HCT116 (cell line): ENCODE data around the gene TOR1AIP1. TPM values are rescaled to one million over a fixed set of nuclear protein-coding genes. Genes with fewer than 3 reads are reported as not detected.
"Not testable (repeated sequence)": the region's sequence is repeated elsewhere in the genome, so short reads cannot be mapped to it uniquely, and the experiment has no call there.

Experiments used
- ATAC-seq: fragments of 200-7000 bp; cut with Tn5 transposase; 2 replicates; pipeline ENCODE4 v1.9.1; 2020; ENCODE audit warnings: mild to moderate bottlenecking, moderate library complexity
- BruUV-seq: library from RNA; stranded (reverse); fragments of 400-500 nt; replicated peaks from 2 replicates; lab custom pipeline; 2021; lab: Mats Ljungman, UMichigan
- CTCF ChIA-PET: fragments of 300-600 bp; sonication (Branson Sonifier 250); formaldehyde crosslinking; loops from one replicate; lab custom pipeline; 2021; ENCODE audit warnings: antibody characterized with exemption; lab: Charles Lee
- POLR2A ChIA-PET: fragments of 300-600, 350-600 bp; sonication (Branson Sonifier 250); formaldehyde crosslinking; loops from one replicate; lab custom pipeline; 2021; ENCODE audit warnings: antibody characterized with exemption; lab: Charles Lee
- RAD21 ChIA-PET, 2 experiments: fragments of 300-600 bp; sonication (Branson Sonifier 250); formaldehyde crosslinking; loops; one replicate each; lab custom pipeline; 2023; ENCODE audit warnings: low total read pairs in 2 of 2; ENCODE audit not compliant: uncharacterized antibody in 2 of 2, unreplicated experiment in 2 of 2, low non-redundant PET in 1 of 2; lab: Charles Lee
- DNase-seq: peaks from one replicate; pipeline ENCODE4 v3.0.0-alpha.2; 2010; ENCODE audit warnings: low read depth, low spot score
- H2AFZ ChIP-seq: fragments of 200-600 bp; shearing (Covaris generic), sonication (generic); 2 replicates; pipeline ENCODE4 v1.6.1; 2017; ENCODE audit warnings: low read depth, mixed run types, mixed read lengths, antibody characterized with exemption, low read length; ENCODE audit not compliant: poor library complexity, severe bottlenecking
- H3K27ac ChIP-seq: 2 replicates; pipeline ENCODE4 v1.5.1; 2012; ENCODE audit warnings: low read depth, low read length
- H3K27me3 ChIP-seq: fragments of 200-600 bp; sonication (generic); 2 replicates; pipeline ENCODE4 v1.6.1; 2016; ENCODE audit warnings: mixed run types, low read length, mixed read lengths; ENCODE audit not compliant: insufficient read depth
- H3K36me3 ChIP-seq, 2 experiments: fragments of 200-500 bp in 1 of 2; fragments of 200-600 bp in 1 of 2; sonication (Bioruptor generic) in 1 of 2; sonication (generic) in 1 of 2; 2 replicates each; pipeline versions ENCODE4 v1.5.1 to v1.6.1; 2014 to 2016; ENCODE audit warnings: low read length in 2 of 2, inconsistent platforms in 1 of 2, mixed read lengths in 1 of 2, mixed run types in 1 of 2; ENCODE audit not compliant: insufficient read depth in 2 of 2, control insufficient read depth in 1 of 2
- H3K4me1 ChIP-seq, 2 experiments: fragments of 200-600 bp in 1 of 2; sonication (generic) in 1 of 2; 2 replicates each; pipeline versions ENCODE4 v1.5.1 to v1.6.1; 2012 to 2017; ENCODE audit warnings: low read length in 2 of 2, inconsistent platforms in 1 of 2, mild to moderate bottlenecking in 1 of 2, mixed read lengths in 1 of 2, mixed run types in 1 of 2, moderate library complexity in 1 of 2; ENCODE audit not compliant: insufficient read depth in 2 of 2, control insufficient read depth in 1 of 2
- H3K4me2 ChIP-seq: fragments of 200-600 bp; sonication (generic); 2 replicates; pipeline ENCODE4 v1.6.1; 2017; ENCODE audit warnings: mixed run types, low read length, mixed read lengths
- H3K4me3 ChIP-seq, 2 experiments: fragments of 200-600 bp in 1 of 2; sonication (generic) in 1 of 2; replicated peaks in 1 of 2; 2 replicates each; pipeline ENCODE4 v1.5.1; 2011 to 2016; ENCODE audit warnings: low read length in 2 of 2, control low read depth in 1 of 2, low read depth in 1 of 2, mild to moderate bottlenecking in 1 of 2, mixed read lengths in 1 of 2, mixed run types in 1 of 2
- H3K79me2 ChIP-seq: fragments of 200-600 bp; sonication (generic); 2 replicates; pipeline ENCODE4 v1.6.1; 2017; ENCODE audit warnings: mild to moderate bottlenecking, mixed run types, low read length, moderate library complexity, mixed read lengths; ENCODE audit not compliant: insufficient read depth
- H3K9ac ChIP-seq: fragments of 200-600 bp; sonication (generic); 2 replicates; pipeline ENCODE4 v1.6.1; 2016; ENCODE audit warnings: low read length, mixed read lengths
- H3K9me2 ChIP-seq: fragments of 200-600 bp; sonication (generic), shearing (Covaris generic); 2 replicates; pipeline ENCODE4 v1.6.1; 2017; ENCODE audit warnings: mixed run types, mild to moderate bottlenecking, moderate library complexity; ENCODE audit not compliant: insufficient read depth
- H3K9me3 ChIP-seq, 2 experiments: fragments of 200-500 bp in 1 of 2; fragments of 200-600 bp in 1 of 2; sonication (Bioruptor generic) in 1 of 2; sonication (generic) in 1 of 2; 2 replicates each; pipeline ENCODE4 v1.6.1; 2014 to 2017; ENCODE audit warnings: low read length in 2 of 2, mixed read lengths in 2 of 2, inconsistent platforms in 1 of 2, low read depth in 1 of 2, mild to moderate bottlenecking in 1 of 2, mixed run types in 1 of 2, moderate library complexity in 1 of 2; ENCODE audit not compliant: control insufficient read depth in 1 of 2, insufficient read depth in 1 of 2
- H4K20me1 ChIP-seq: fragments of 200-600 bp; sonication (generic), shearing (Covaris generic); 2 replicates; pipeline ENCODE4 v1.6.1; 2017; ENCODE audit warnings: mixed run types, mild to moderate bottlenecking, moderate library complexity; ENCODE audit not compliant: insufficient read depth
- EZH2 ChIP-seq: fragments of 200-600 bp; sonication (generic); IDR thresholded peaks from 2 replicates; pipeline ENCODE4 v1.6.1; 2017; ENCODE audit warnings: antibody characterized with exemption, mixed run types
- JUND ChIP-seq: IDR thresholded peaks from 2 replicates; pipeline ENCODE4 v1.6.1; 2012
- POLR2AphosphoS5 ChIP-seq: IDR thresholded peaks from 2 replicates; pipeline ENCODE4 v1.6.1; 2011; ENCODE audit warnings: mild to moderate bottlenecking, low read depth, low read length, moderate library complexity
- YY1 ChIP-seq: IDR thresholded peaks from 2 replicates; pipeline ENCODE4 v1.6.1; 2011; ENCODE audit warnings: low read length, low read depth, moderate library complexity, mild to moderate bottlenecking; ENCODE audit not compliant: insufficient replicate concordance; ENCODE audit errors: extremely low read depth
- intact Hi-C: fragments of 100-400 bp; cut with micrococcal nuclease; formaldehyde crosslinking; loops from 2 replicates; pipeline ENCODE4 v1.10.0; 2022
- total RNA-seq: library from RNA; stranded (reverse); gene quantifications from one replicate; pipeline ENCODE4 v1.2.1, GENCODE V29; 2021; ENCODE audit not compliant: unreplicated experiment

Gene TOR1AIP1
- total RNA-seq, 1 experiment from 2014 or later, result 30.5 TPM

- intact Hi-C loops, result loop anchor here (2.0 to 10.0 kb wide), 2 partner anchors 73 to 251 kb away; partner anchors contain the start of gene TOR1AIP1
- ChIA-PET RAD21 (no interaction called here), POLR2A (no interaction called here), CTCF (no interaction called here)
- H3K36me3 ChIP-seq, result no peaks in the 10 kb centered on the region
- no peaks in the 10 kb centered on the region for H3K27me3 ChIP-seq
- peak overlapping the region; percentile 53 to 89 for H3K4me3 ChIP-seq
- peak overlapping the region; percentile 78 for H3K4me2 ChIP-seq
- H3K4me1 ChIP-seq, result peaks cover 8 to 20% of the 10 kb centered on the region in 2 experiments; a peak in 3 of 4 replicates
- H3K9ac ChIP-seq, result peak overlapping the region; percentile 87
- no peak overlapping the region for H2AFZ ChIP-seq
- BruUV-seq, result TSS peak; percentile 58
- peaks cover 45% of the 10 kb centered on the region for H3K79me2 ChIP-seq
- H3K9me3 ChIP-seq, result no peaks in the 10 kb centered on the region
- H3K9me2 ChIP-seq, result no peaks in the 10 kb centered on the region
- TF ChIP-seq EZH2 (no peak), POLR2AphosphoS5 (no peak)
- no peak overlapping the region for H3K27ac ChIP-seq
- ATAC-seq, result no peak
- DNase-seq, result no peak
- no peaks in the 10 kb centered on the region; the same call in 1 of the 2 replicates for H4K20me1 ChIP-seq
Observed at GRCh38 chr1:179955731-179956130, 73.6 kb downstream of the TOR1AIP1 start.

- no peak for TF ChIP-seq POLR2AphosphoS5
- TF ChIP-seq YY1, result no peak
- TF ChIP-seq JUND, result no peak
- Histone ChIP-seq H4K20me1 (no peaks in the 10 kb centered on the region; the same call in 1 of the 2 replicates), H3K4me2 (no peak overlapping the region), H3K4me1 (peaks cover 8 to 20% of the 10 kb centered on the region in 2 experiments; a peak in 3 of 4 replicates), H3K36me3 (no peaks in the 10 kb centered on the region), H3K4me3 (no peak overlapping the region), H3K9me2 (no peaks in the 10 kb centered on the region), H3K79me2 (peaks cover 66% of the 10 kb centered on the region), H3K9ac (no peak overlapping the region), H3K9me3 (no peaks in the 10 kb centered on the region), H3K27me3 (no peaks in the 10 kb centered on the region), H2AFZ (no peak overlapping the region), H3K27ac (no peak overlapping the region)
- intact Hi-C loops, result loop anchor here (10.0 kb wide), 1 partner anchor 254 kb away; no protein-coding TSS in a partner anchor
- ChIA-PET CTCF (no interaction called here), POLR2A (no interaction called here), RAD21 (no interaction called here)
- ATAC-seq, result no peak
- no peak for DNase-seq
- no TSS peak for BruUV-seq
Observed at GRCh38 chr1:179958359-179958758, 76.3 kb downstream of the TOR1AIP1 start.

- H3K27me3 ChIP-seq, BruUV-seq, DNase-seq, intact Hi-C loops, CTCF ChIA-PET, H3K4me2 ChIP-seq, H3K9me3 ChIP-seq, H3K27ac ChIP-seq, H3K9ac ChIP-seq, RAD21 ChIA-PET, H3K36me3 ChIP-seq, POLR2A ChIA-PET, ATAC-seq, H2AFZ ChIP-seq, H3K4me3 ChIP-seq, H4K20me1 ChIP-seq, H3K9me2 ChIP-seq, H3K4me1 ChIP-seq: not testable (repeated sequence)
- H3K79me2 ChIP-seq, result peaks cover 79% of the 10 kb centered on the region
Observed at GRCh38 chr1:179962168-179962567, 80.1 kb downstream of the TOR1AIP1 start.
